Activated CD4-positive, alpha-beta T cell treated with anti-CD3 and anti-CD28 coated beads for 48 hours (primary cell): ENCODE results near the gene COL20A1.
"Not testable (repeated sequence)": the region's sequence is repeated elsewhere in the genome, so short reads cannot be mapped to it uniquely, and the experiment has no call there.

Experiments used
- DNase-seq: peaks from one replicate; pipeline ENCODE4 v3.0.0-alpha.2; 2020

The COL20A1 gene

GRCh38 chr20:63292904-63293303 is at the start of gene COL20A1:
COL20A1 (plus strand) TSS chr20:63293186; CDS start chr20:63295108, 1,922 bp downstream.
- DNase-seq = no peak

GRCh38 chr20:63243604-63244247 is 49.3 kb upstream of the COL20A1 start:
- DNase-seq = no peak

GRCh38 chr20:63244468-63244867 is 48.5 kb upstream of the COL20A1 start:
- DNase-seq = no peak

- no peak for DNase-seq
Measured at GRCh38 chr20:63246490-63247288, 46.3 kb upstream of the COL20A1 start.

GRCh38 chr20:63247671-63248228 is 45.2 kb upstream of the COL20A1 start:
- no peak for DNase-seq

- no peak for DNase-seq
Measured at GRCh38 chr20:63248835-63249591, 44.0 kb upstream of the COL20A1 start.

GRCh38 chr20:63249891-63250290 is 43.1 kb upstream of the COL20A1 start:
- DNase-seq = no peak

- not testable (repeated sequence) for DNase-seq
Measured at GRCh38 chr20:63251350-63251749, 41.6 kb upstream of the COL20A1 start.

- no peak for DNase-seq
Measured at GRCh38 chr20:63252284-63252711, 40.7 kb upstream of the COL20A1 start.

GRCh38 chr20:63253065-63253437 is 39.9 kb upstream of the COL20A1 start:
- DNase-seq = no peak

GRCh38 chr20:63253438-63254231 is 39.4 kb upstream of the COL20A1 start:
- DNase-seq = no peak

GRCh38 chr20:63254232-63254605 is 38.8 kb upstream of the COL20A1 start, which contains the start of gene NKAIN4:
NKAIN4 (minus strand) TSS chr20:63254463; CDS start chr20:63254450, 13 bp downstream.
- no peak for DNase-seq

GRCh38 chr20:63254606-63255384 is 38.2 kb upstream of the COL20A1 start:
- no peak for DNase-seq

GRCh38 chr20:63255931-63256704 is 36.9 kb upstream of the COL20A1 start:
- no peak for DNase-seq

- no peak for DNase-seq
Measured at GRCh38 chr20:63256954-63257353, 36.0 kb upstream of the COL20A1 start.

GRCh38 chr20:63257629-63258028 is 35.4 kb upstream of the COL20A1 start:
- DNase-seq = no peak

GRCh38 chr20:63258781-63259180 is 34.2 kb upstream of the COL20A1 start:
- no peak for DNase-seq

GRCh38 chr20:63259734-63260460 is 33.1 kb upstream of the COL20A1 start:
- DNase-seq = no peak

GRCh38 chr20:63260521-63260920 is 32.5 kb upstream of the COL20A1 start:
- no peak for DNase-seq
